ENCODE results near the gene SCN5A. TPM values are rescaled to one million over a fixed set of nuclear protein-coding genes. Genes with fewer than 3 reads are reported as not detected.

Gene SCN5A
- total and polyA plus RNA-seq, 2 of the 8 experiments (the other 6 are each of a cell fraction or from before 2014, with no cell fraction given): 4.8 to 11.4 TPM

- Histone ChIP-seq H3K4me1 (replicated peaks in 1 of 4; ENCODE audit: control insufficient read depth in 3 of 4, insufficient read depth in 4 of 4, low read length in 3 of 4) (no peaks in the 10 kb centered on the region), H3K9ac (replicated peaks in 1 of 4; ENCODE audit: extremely low read depth in 1 of 4, low read depth in 3 of 4, low read length in 3 of 4) (no peak overlapping the region), H2BK5ac (ENCODE audit: low read depth, low read length) (no peak overlapping the region), H4K5ac (ENCODE audit: insufficient read length, low read depth, low read length) (no peak overlapping the region), H3K18ac (ENCODE audit: extremely low read depth, low read length) (no peak overlapping the region), H3K4me2 (ENCODE audit: insufficient read depth in 1 of 2, low read depth in 2 of 2, low read length in 2 of 2) (no peak overlapping the region), H2BK120ac (replicated peaks; ENCODE audit: low read depth, low read length) (no peak overlapping the region), H3K4ac (replicated peaks; ENCODE audit: insufficient read length, low read depth, low read length) (no peak overlapping the region), H3K9me3 (ENCODE audit: insufficient read depth in 2 of 2, low read depth in 1 of 2, low read length in 1 of 2) (no peaks in the 10 kb centered on the region), H3K23ac (ENCODE audit: insufficient read length) (no peak overlapping the region), H3K79me1 (ENCODE audit: low read depth, low read length) (no peaks in the 10 kb centered on the region), H3K27me3 (replicated peaks in 1 of 4; ENCODE audit: control insufficient read depth in 3 of 4, extremely low read depth in 1 of 4, insufficient read depth in 3 of 4, low read length in 3 of 4) (no peaks in the 10 kb centered on the region; a peak in 1 of 7 replicates), H3K79me2 (ENCODE audit: control insufficient read depth in 1 of 2, insufficient read depth in 2 of 2, low read length in 2 of 2) (no peaks in the 10 kb centered on the region), H4K91ac (replicated peaks; ENCODE audit: insufficient read length, low read length) (no peak overlapping the region), H2BK12ac (ENCODE audit: low read depth, low read length) (no peak overlapping the region), H4K8ac (ENCODE audit: extremely low read depth, insufficient read depth, low read length) (no peak overlapping the region), H2AFZ (ENCODE audit: low read length) (no peak overlapping the region), H3K36me3 (ENCODE audit: control insufficient read depth in 2 of 4, insufficient read depth in 4 of 4, low read length in 3 of 4) (no peaks in the 10 kb centered on the region), H2BK20ac (ENCODE audit: low read length) (no peak overlapping the region), H3K14ac (ENCODE audit: insufficient read length) (no peak overlapping the region), H2AK5ac (ENCODE audit: low read depth, low read length) (no peak overlapping the region), H3K27ac (ENCODE audit: low read depth, low read length) (no peak overlapping the region), H3K56ac (replicated peaks; ENCODE audit: insufficient read length, low read depth, low read length) (no peak overlapping the region), H3K4me3 (ENCODE audit: extremely low read depth in 1 of 4, insufficient read depth in 2 of 4, low read depth in 3 of 4, low read length in 4 of 4) (no peak overlapping the region), H2BK15ac (ENCODE audit: low read length) (no peak overlapping the region), H3K23me2 (ENCODE audit: low read depth, low read length) (no peaks in the 10 kb centered on the region), H4K20me1 (replicated peaks in 1 of 2; ENCODE audit: control insufficient read depth in 1 of 2, insufficient read depth in 2 of 2, low read length in 2 of 2) (no peaks in the 10 kb centered on the region)
- WGBS, 2 experiments (ENCODE audit: extremely low coverage in 1 of 2, insufficient coverage in 1 of 2, insufficient read length in 1 of 2, insufficient replicate concordance in 2 of 2, low coverage in 1 of 2, low lambda C conversion rate in 2 of 2, missing lambda C conversion rate in 1 of 2): 92% methylated on average over 12 of the region's 12 CpGs; no CpG with 5 or more reads in 1 of the 2 experiments
- ChIA-PET CTCF (ENCODE audit: partially characterized antibody) (interaction anchor here (0.6 to 1.0 kb wide), 2 partner anchors 137 to 1415 kb away, joined by 3 read pairs; no protein-coding TSS in a partner anchor), POLR2A (ENCODE audit: partially characterized antibody) (no interaction called here)
- FAIRE-seq: no peak
- DNase-seq (ENCODE audit: low read depth in 1 of 2, low spot score in 2 of 2): no peak
- TF ChIP-seq BCL11A (IDR thresholded peaks at IDR 0.05; ENCODE audit: low read depth in 2 of 2, low read length in 2 of 2): no peak
- TF ChIP-seq ZNF274 (IDR thresholded peaks at IDR 0.05; ENCODE audit: borderline replicate concordance, extremely low read depth, low read length): no peak
- TF ChIP-seq GTF2F1 (IDR thresholded peaks at IDR 0.05; ENCODE audit: borderline replicate concordance, low read depth, low read length): no peak
- no peak for TF ChIP-seq CREB1 (IDR thresholded peaks at IDR 0.05)
- TF ChIP-seq USF2 (IDR thresholded peaks at IDR 0.05; ENCODE audit: low read length): no peak
- no peak for TF ChIP-seq KDM5A (IDR thresholded peaks at IDR 0.05; ENCODE audit: low read length)
- no peak for TF ChIP-seq MAX (IDR thresholded peaks at IDR 0.05)
- TF ChIP-seq CBX5 (IDR thresholded peaks at IDR 0.05; ENCODE audit: low read depth, low read length): no peak
- no peak for TF ChIP-seq SRF (IDR thresholded peaks at IDR 0.05; ENCODE audit: low read depth, low read length)
- TF ChIP-seq CTBP2 (IDR thresholded peaks at IDR 0.05; ENCODE audit: borderline replicate concordance, insufficient read depth, insufficient read length, low read length): no peak
- TF ChIP-seq POLR2A (IDR thresholded peaks at IDR 0.05; ENCODE audit: control extremely low read depth in 1 of 2, low read depth in 2 of 2, low read length in 2 of 2): no peak
- no peak for TF ChIP-seq ATF3 (IDR thresholded peaks at IDR 0.05; ENCODE audit: insufficient read depth, low read depth, low read length)
- no peak for TF ChIP-seq KDM1A (IDR thresholded peaks at IDR 0.05; ENCODE audit: borderline replicate concordance, low read length)
These were observed 48.6 kb upstream of the SCN5A start for GRCh38 chr3:38698061-38698460.
